ENCODE measurements around the gene GUCY1A2.
A peak's percentile ranks its signal among the peaks of the same experiment; 100 is the strongest.
"Not testable (repeated sequence)": the region's sequence is repeated elsewhere in the genome, so short reads cannot be mapped to it uniquely, and the experiment has no call there.

GUCY1A2 gene

GRCh38 chr11:107018219-107018901, at the start of gene GUCY1A2:
TSS of gene GUCY1A2 (minus strand) at chr11:107018476. CDS start at chr11:107018055, 421 bp downstream.
- DNase-seq (ENCODE audit: low spot score), result peak; percentile 70

- DNase-seq (ENCODE audit: low spot score), result no peak
These were observed 36.1 kb upstream of the GUCY1A2 start for GRCh38 chr11:107054391-107054790.

GRCh38 chr11:107051332-107051731, 33.1 kb upstream of the GUCY1A2 start:
- DNase-seq (ENCODE audit: low spot score), result not testable (repeated sequence)

GRCh38 chr11:107050899-107051298, 32.6 kb upstream of the GUCY1A2 start:
- not testable (repeated sequence) for DNase-seq (ENCODE audit: low spot score)

- DNase-seq (ENCODE audit: low spot score), result no peak
These were observed 31.8 kb upstream of the GUCY1A2 start for GRCh38 chr11:107050121-107050520.

- no peak for DNase-seq (ENCODE audit: low spot score)
These were observed 26.2 kb upstream of the GUCY1A2 start for GRCh38 chr11:107044503-107044902.

- no peak for DNase-seq (ENCODE audit: low spot score)
These were observed 25.1 kb upstream of the GUCY1A2 start for GRCh38 chr11:107043242-107044006.

GRCh38 chr11:107042748-107043147, 24.5 kb upstream of the GUCY1A2 start:
- no peak for DNase-seq (ENCODE audit: low spot score)

- no peak for DNase-seq (ENCODE audit: low spot score)
These were observed 22.8 kb upstream of the GUCY1A2 start for GRCh38 chr11:107041088-107041444.

- no peak for DNase-seq (ENCODE audit: low spot score)
These were observed 22.3 kb upstream of the GUCY1A2 start for GRCh38 chr11:107040433-107041087.

GRCh38 chr11:107025673-107026072, 7.4 kb upstream of the GUCY1A2 start:
- no peak for DNase-seq (ENCODE audit: low spot score)

- no peak for DNase-seq (ENCODE audit: low spot score)
These were observed 2.3 kb upstream of the GUCY1A2 start for GRCh38 chr11:107020594-107020993.

- peak; percentile 86 for DNase-seq (ENCODE audit: low spot score)
These were observed 722 bp upstream of the GUCY1A2 start for GRCh38 chr11:107018902-107019493.

- DNase-seq (ENCODE audit: low spot score), result peak; percentile 73
These were observed 650 bp downstream of the GUCY1A2 start for GRCh38 chr11:107017433-107018218.

GRCh38 chr11:107017104-107017432, 1.2 kb downstream of the GUCY1A2 start:
- no peak for DNase-seq (ENCODE audit: low spot score)

- no peak for DNase-seq (ENCODE audit: low spot score)
These were observed 3.4 kb downstream of the GUCY1A2 start for GRCh38 chr11:107014871-107015270.

- no peak for DNase-seq (ENCODE audit: low spot score)
These were observed 6.3 kb downstream of the GUCY1A2 start for GRCh38 chr11:107011977-107012376.

GRCh38 chr11:107009190-107009589, 9.1 kb downstream of the GUCY1A2 start:
- DNase-seq (ENCODE audit: low spot score), result no peak

- DNase-seq (ENCODE audit: low spot score), result no peak
These were observed 12.0 kb downstream of the GUCY1A2 start for GRCh38 chr11:107006076-107006833.

GRCh38 chr11:106999196-106999595, 19.1 kb downstream of the GUCY1A2 start:
- DNase-seq (ENCODE audit: low spot score), result no peak

- no peak for DNase-seq (ENCODE audit: low spot score)
These were observed 19.4 kb downstream of the GUCY1A2 start for GRCh38 chr11:106998916-106999188.

All from left forelimb (tissue), 1 donor.